IMR-90 (cell line): ENCODE data around the gene ITLN1. TPM values are rescaled to one million over a fixed set of nuclear protein-coding genes. Genes with fewer than 3 reads are reported as not detected.

ENCODE experiments used
- ATAC-seq: fragments of 200-7000 bp; cut with Tn5 transposase; 2 replicates; pipeline ENCODE4 v1.9.1; 2020; ENCODE audit warnings: low read depth, mild to moderate bottlenecking, moderate library complexity
- BruUV-seq: library from RNA; stranded (reverse); fragments of 400-500 nt; replicated peaks from 2 replicates; lab custom pipeline; 2021; lab: Mats Ljungman, UMichigan
- CTCF ChIA-PET: fragments of 300-600 bp; formaldehyde crosslinking; extraction: SDS; loops from one replicate; lab custom pipeline; 2021; ENCODE audit warnings: antibody characterized with exemption; lab: Yijun Ruan, JAX
- POLR2A ChIA-PET: fragments of 300-600 bp; sonication (Branson Sonifier 250); formaldehyde crosslinking; loops from one replicate; lab custom pipeline; 2022; ENCODE audit warnings: antibody characterized with exemption; ENCODE audit not compliant: unreplicated experiment; lab: Charles Lee
- DNase-seq: peaks from one replicate; pipeline ENCODE4 v3.0.0; 2013
- H2AFZ ChIP-seq: replicated peaks from 2 replicates; pipeline ENCODE3; 2013; ENCODE audit warnings: low read length, mild to moderate bottlenecking; ENCODE audit not compliant: poor library complexity
- H2AK5ac ChIP-seq: 2 replicates; pipeline ENCODE4 v1.6.1; 2013; ENCODE audit warnings: low read depth, low read length, inconsistent platforms
- H2AK9ac ChIP-seq: replicated peaks from 2 replicates; pipeline ENCODE3; 2013; ENCODE audit warnings: mild to moderate bottlenecking, low read depth, low read length, moderate library complexity; ENCODE audit not compliant: poor library complexity
- H2BK120ac ChIP-seq: 2 replicates; pipeline ENCODE4 v1.6.1; 2013; ENCODE audit warnings: low read depth, low read length, inconsistent platforms
- H2BK15ac ChIP-seq: 3 replicates; pipeline ENCODE4 v1.6.1; 2013; ENCODE audit warnings: low read depth, low read length, inconsistent platforms
- H2BK20ac ChIP-seq: 2 replicates; pipeline ENCODE4 v1.6.1; 2013; ENCODE audit warnings: low read depth, mild to moderate bottlenecking, inconsistent platforms, low read length, moderate library complexity
- H2BK5ac ChIP-seq: 2 replicates; pipeline ENCODE4 v1.6.1; 2013; ENCODE audit warnings: mild to moderate bottlenecking, low read depth, low read length, inconsistent platforms; ENCODE audit not compliant: poor library complexity, severe bottlenecking
- H3K14ac ChIP-seq: replicated peaks from 2 replicates; pipeline ENCODE4 v1.6.1; 2013; ENCODE audit warnings: low read depth, low read length, inconsistent platforms
- H3K18ac ChIP-seq: 2 replicates; pipeline ENCODE4 v1.6.1; 2013; ENCODE audit warnings: low read depth, low read length, control low read depth
- H3K23ac ChIP-seq: 2 replicates; pipeline ENCODE4 v1.6.1; 2013; ENCODE audit warnings: low read depth, low read length, inconsistent platforms
- H3K27ac ChIP-seq: 2 replicates; pipeline ENCODE4 v1.5.1; 2013; ENCODE audit warnings: mild to moderate bottlenecking, control low read depth, low read length; ENCODE audit not compliant: insufficient read depth
- H3K27me3 ChIP-seq: 2 replicates; pipeline ENCODE4 v1.6.1; 2013; ENCODE audit warnings: low read length; ENCODE audit not compliant: control insufficient read depth, insufficient read depth
- H3K36me3 ChIP-seq: 2 replicates; pipeline ENCODE4 v1.6.1; 2013; ENCODE audit warnings: low read length, mixed read lengths; ENCODE audit not compliant: control insufficient read depth, insufficient read depth
- H3K4ac ChIP-seq: 2 replicates; pipeline ENCODE4 v1.6.1; 2013; ENCODE audit warnings: low read depth, low read length, inconsistent platforms
- H3K4me1 ChIP-seq: 2 replicates; pipeline ENCODE4 v1.6.1; 2013; ENCODE audit warnings: low read length, mixed read lengths; ENCODE audit not compliant: control insufficient read depth, insufficient read depth
- H3K4me2 ChIP-seq: 2 replicates; pipeline ENCODE4 v1.6.1; 2013; ENCODE audit warnings: low read depth, mild to moderate bottlenecking, control low read depth, low read length, moderate library complexity
- H3K4me3 ChIP-seq: 2 replicates; pipeline ENCODE4 v1.5.1; 2013; ENCODE audit warnings: low read depth, mild to moderate bottlenecking, control low read depth, low read length, moderate library complexity; ENCODE audit not compliant: insufficient read depth
- H3K56ac ChIP-seq: 2 replicates; pipeline ENCODE4 v1.6.1; 2013; ENCODE audit warnings: low read length, inconsistent platforms; ENCODE audit not compliant: insufficient read depth; ENCODE audit errors: extremely low read depth
- H3K79me1 ChIP-seq, 2 experiments: 2 replicates each; pipeline ENCODE4 v1.6.1; 2013; ENCODE audit warnings: low read length in 2 of 2, inconsistent platforms in 1 of 2, low read depth in 1 of 2
- H3K9ac ChIP-seq: 2 replicates; pipeline ENCODE4 v1.6.1; 2013; ENCODE audit warnings: low read depth, low read length, control low read depth
- H3K9me1 ChIP-seq: 2 replicates; pipeline ENCODE4 v1.6.1; 2013; ENCODE audit warnings: low read length, inconsistent platforms; ENCODE audit not compliant: insufficient read depth
- H3K9me3 ChIP-seq: 2 replicates; pipeline ENCODE4 v1.6.1; 2013; ENCODE audit warnings: low read length; ENCODE audit not compliant: control insufficient read depth, insufficient read depth
- H4K20me1 ChIP-seq: 2 replicates; pipeline ENCODE4 v1.6.1; 2013; ENCODE audit warnings: low read length, inconsistent platforms; ENCODE audit not compliant: insufficient read depth
- H4K5ac ChIP-seq: 2 replicates; pipeline ENCODE4 v1.6.1; 2013; ENCODE audit warnings: mild to moderate bottlenecking, low read depth, low read length, control low read depth
- H4K8ac ChIP-seq, 2 experiments: 2 replicates each; pipeline ENCODE4 v1.6.1; 2013; ENCODE audit warnings: low read depth in 2 of 2, low read length in 2 of 2, control low read depth in 1 of 2, inconsistent platforms in 1 of 2
- H4K91ac ChIP-seq: 2 replicates; pipeline ENCODE4 v1.6.1; 2013; ENCODE audit warnings: low read depth, low read length, inconsistent platforms; ENCODE audit not compliant: insufficient read depth
- CEBPB ChIP-seq: IDR thresholded peaks from 2 replicates; pipeline ENCODE4 v1.6.1; 2012; ENCODE audit warnings: low read depth, low read length, improper control_type of control experiment
- MXI1 ChIP-seq: IDR thresholded peaks from 2 replicates; pipeline ENCODE4 v1.6.1; 2012; ENCODE audit warnings: low read depth, mild to moderate bottlenecking, low read length, moderate library complexity, borderline replicate concordance
- NFE2L2 ChIP-seq: fragments of 150-350 bp; IDR thresholded peaks from 2 replicates; pipeline ENCODE4 v1.6.1; 2016; ENCODE audit warnings: low read depth, mild to moderate bottlenecking, low read length
- POLR2A ChIP-seq: IDR thresholded peaks from 2 replicates; pipeline ENCODE4 v1.6.1; 2012; ENCODE audit warnings: mild to moderate bottlenecking, low read depth, low read length
- WGBS, 2 experiments: methylation state at CpG; one replicate each; pipeline versions ENCODE4 v1.1.5 to v1.1.7; 2013; ENCODE audit warnings: missing lambda C conversion rate in 2 of 2; ENCODE audit not compliant: insufficient read length in 1 of 2; ENCODE audit errors: extremely low coverage in 2 of 2; 5-methylcytosine and 5-hydroxymethylcytosine counted together
- dilution Hi-C: fragments of 300-500 bp; cut with HindIII; formaldehyde crosslinking; loops from one replicate; pipeline ENCODE4 v1.14.3; 2018; ENCODE audit warnings: low sequenced_read_pairs; ENCODE audit not compliant: unreplicated experiment
- in situ Hi-C: fragments of 300-500 bp; cut with MboI; formaldehyde crosslinking; loops from 3 replicates; pipeline ENCODE4 v1.14.3; 2019; ENCODE audit warnings: low sequenced_read_pairs, inconsistent platforms, mixed read lengths
- intact Hi-C: fragments of 100-400 bp; cut with micrococcal nuclease; formaldehyde crosslinking; loops from 2 replicates; pipeline ENCODE4 v1.10.0; 2022
- polyA plus RNA-seq, 3 experiments: library from polyadenylated mRNA; depleted of rRNA; stranded (reverse); fragments of >200 nt; gene quantifications; 2 replicates each; pipeline ENCODE4 v1.2.3, GENCODE V29; 2012; ENCODE audit warnings: low replicate concordance in 1 of 3
- total RNA-seq: library from RNA; depleted of rRNA; stranded (reverse); fragments of >200 nt; gene quantifications from 2 replicates; pipeline ENCODE4 v1.2.3, GENCODE V29; 2012

Gene ITLN1
- total and polyA plus RNA-seq, 2 of the 4 experiments (the other 2 are of a cell fraction) = not detected

DNA sequence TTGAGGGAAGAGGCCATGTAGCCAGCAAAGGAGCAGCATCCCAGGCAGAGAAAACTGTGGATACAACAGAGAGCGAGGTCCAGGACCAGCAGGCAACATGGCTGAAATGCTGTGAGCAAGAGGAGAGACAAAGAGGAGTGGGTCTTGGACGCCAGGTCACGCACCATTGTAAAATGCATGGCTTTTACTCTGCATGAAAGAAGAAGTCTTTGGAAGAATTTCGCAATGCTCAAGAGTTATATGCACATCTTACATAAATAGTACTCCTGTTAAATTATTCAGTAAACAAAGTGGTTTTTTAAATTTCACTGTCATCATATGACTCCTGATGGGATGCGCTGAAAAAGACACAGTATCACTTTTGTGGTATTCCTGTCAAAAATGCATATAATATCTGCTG, 25.8 kb downstream of the ITLN1 start:
- in situ Hi-C loops = no loop called here

More for the DNA sequence above, 25.8 kb downstream of the ITLN1 start:
- H2AFZ ChIP-seq = no peak overlapping the region
- no peaks in the 10 kb centered on the region for H4K20me1 ChIP-seq
- no CpG with 5 or more reads among the region's 5 CpGs for WGBS, 2 experiments
- no peak overlapping the region for H3K14ac ChIP-seq
- H3K23ac ChIP-seq = no peak overlapping the region
- H3K4me1 ChIP-seq = no peaks in the 10 kb centered on the region
- ChIA-PET CTCF (interaction anchor here (1.1 kb wide), 1 partner anchor 9 kb away, joined by 3 read pairs; no protein-coding TSS in a partner anchor), POLR2A (no interaction called here)
- H4K8ac ChIP-seq = no peak overlapping the region
- H3K4ac ChIP-seq = no peak overlapping the region
- no peak overlapping the region for H3K56ac ChIP-seq
- H2AK5ac ChIP-seq = no peak overlapping the region
- no peaks in the 10 kb centered on the region for H3K9me1 ChIP-seq
- dilution Hi-C loops = no loop called here
- intact Hi-C loops = no loop called here
- no peak overlapping the region for H4K5ac ChIP-seq
- no peak overlapping the region for H2BK120ac ChIP-seq
- no peak for DNase-seq
- no peak overlapping the region for H3K18ac ChIP-seq
- TF ChIP-seq POLR2A = no peak
- TF ChIP-seq CEBPB = peak; percentile 24; the same call in 1 of the 2 replicates
- TF ChIP-seq NFE2L2 = no peak
- TF ChIP-seq MXI1 = no peak
- H3K79me1 ChIP-seq = no peaks in the 10 kb centered on the region
- no peaks in the 10 kb centered on the region for H3K36me3 ChIP-seq
- no peaks in the 10 kb centered on the region for H3K27me3 ChIP-seq
- H3K4me3 ChIP-seq = no peak overlapping the region
- no peak overlapping the region for H3K4me2 ChIP-seq
- ATAC-seq = no peak
- H4K91ac ChIP-seq = no peak overlapping the region
- H2BK20ac ChIP-seq = no peak overlapping the region
- no peak overlapping the region for H3K9ac ChIP-seq
- H3K9me3 ChIP-seq = no peaks in the 10 kb centered on the region
- no peak overlapping the region for H2AK9ac ChIP-seq
- no TSS peak for BruUV-seq
- no peak overlapping the region for H2BK5ac ChIP-seq
- no peak overlapping the region for H3K27ac ChIP-seq
- H2BK15ac ChIP-seq = no peak overlapping the region
